MCF 10A (cell line): Measurements from ENCODE around the gene ADGRG3. TPM values are rescaled to one million over a fixed set of nuclear protein-coding genes. Genes with fewer than 3 reads are reported as not detected.

Experiments
- BruUV-seq: library from RNA; stranded (reverse); fragments of 400-500 nt; replicated peaks from 2 replicates; lab custom pipeline; 2021; lab: Mats Ljungman, UMichigan
- CTCF ChIA-PET: fragments of 300-600 bp; sonication (Branson Sonifier 250); formaldehyde crosslinking; extraction: SDS; loops from one replicate; lab custom pipeline; 2021; ENCODE audit warnings: antibody characterized with exemption, inconsistent platforms; lab: Yijun Ruan, JAX
- POLR2A ChIA-PET: fragments of 300-600, 350-650 bp; sonication (Branson Sonifier 250); formaldehyde crosslinking; extraction: SDS; loops from one replicate; lab custom pipeline; 2020; ENCODE audit warnings: antibody characterized with exemption, inconsistent platforms; lab: Yijun Ruan, JAX
- DNase-seq: peaks from one replicate; pipeline ENCODE4 v3.0.0-alpha.2; 2018; ENCODE audit not compliant: unreplicated experiment
- H3K27ac Mint-ChIP-seq: one replicate; pipeline ENCODE4 v1.8.0; 2022; ENCODE audit warnings: mild to moderate bottlenecking, low read depth, mixed read lengths; ENCODE audit not compliant: unreplicated experiment
- H3K27me3 Mint-ChIP-seq: one replicate; pipeline ENCODE4 v1.8.0; 2022; ENCODE audit warnings: mixed read lengths; ENCODE audit not compliant: insufficient read depth, unreplicated experiment
- H3K36me3 Mint-ChIP-seq: one replicate; pipeline ENCODE4 v1.8.0; 2022; ENCODE audit warnings: mild to moderate bottlenecking, moderate library complexity, mixed read lengths; ENCODE audit not compliant: insufficient read depth, unreplicated experiment
- H3K4me1 Mint-ChIP-seq: one replicate; pipeline ENCODE4 v1.8.0; 2022; ENCODE audit warnings: mixed read lengths; ENCODE audit not compliant: insufficient read depth, unreplicated experiment
- H3K4me3 Mint-ChIP-seq: one replicate; pipeline ENCODE4 v1.8.0; 2022; ENCODE audit warnings: mild to moderate bottlenecking, moderate library complexity, mixed read lengths; ENCODE audit not compliant: unreplicated experiment
- H3K9me3 Mint-ChIP-seq: one replicate; pipeline ENCODE4 v1.8.0; 2022; ENCODE audit warnings: mixed read lengths; ENCODE audit not compliant: unreplicated experiment
- CTCF ChIP-seq: fragments of 200-600 bp; IDR thresholded peaks from one replicate; pipeline ENCODE4 v1.8.0; 2022; ENCODE audit warnings: antibody characterized with exemption, mild to moderate bottlenecking; ENCODE audit not compliant: unreplicated experiment
- intact Hi-C: fragments of 100-400 bp; cut with micrococcal nuclease; formaldehyde crosslinking; loops from 2 replicates; pipeline ENCODE4 v1.14.1; 2022
- total RNA-seq: library from RNA; stranded (reverse); gene quantifications from 2 replicates; pipeline ENCODE4 v1.2.3, GENCODE V29; 2022

Gene ADGRG3
- total RNA-seq, 1 experiment from 2014 or later, result not detected

- intact Hi-C loops, result no loop called here
- ChIA-PET CTCF (interaction anchor here (0.7 to 5.9 kb wide), 6 partner anchors 11 to 806 kb away, joined by 3 to 33 read pairs (median 4); no protein-coding TSS in a partner anchor), POLR2A (interaction anchor here (0.7 to 1.0 kb wide), 2 partner anchors 11 to 436 kb away, joined by 3 to 5 read pairs; no protein-coding TSS in a partner anchor)
- H3K9me3 Mint-ChIP-seq, result no peaks in the 10 kb centered on the region
- no peak overlapping the region for H3K4me3 Mint-ChIP-seq
- TF ChIP-seq CTCF, result no peak
- peak; percentile 93 for DNase-seq
- BruUV-seq, result no TSS peak
- no peaks in the 10 kb centered on the region for H3K27me3 Mint-ChIP-seq
- H3K4me1 Mint-ChIP-seq, result peaks cover 60% of the 10 kb centered on the region
- peak overlapping the region; percentile 35 for H3K27ac Mint-ChIP-seq
- peaks cover under 1% of the 10 kb centered on the region for H3K36me3 Mint-ChIP-seq
These were observed 44.7 kb upstream of the ADGRG3 start for GRCh38 chr16:57623251-57624043.

- peak; percentile 57 for DNase-seq
- BruUV-seq, result no TSS peak
- Mint-ChIP-seq H3K9me3 (no peaks in the 10 kb centered on the region), H3K4me1 (peaks cover 60% of the 10 kb centered on the region), H3K36me3 (peaks cover 7% of the 10 kb centered on the region), H3K27me3 (no peaks in the 10 kb centered on the region), H3K4me3 (no peak overlapping the region), H3K27ac (no peak overlapping the region)
- intact Hi-C loops, result no loop called here
- no peak for TF ChIP-seq CTCF
- ChIA-PET CTCF (interaction anchor here (0.7 to 5.9 kb wide), 5 partner anchors 14 to 807 kb away, joined by 3 to 33 read pairs (median 5); no protein-coding TSS in a partner anchor), POLR2A (interaction anchor here (1.0 kb wide), 1 partner anchor 11 kb away, joined by 5 read pairs; no protein-coding TSS in a partner anchor)
These were observed 43.9 kb upstream of the ADGRG3 start for GRCh38 chr16:57624044-57624688.

- Mint-ChIP-seq H3K27ac (peak overlapping the region; percentile 35), H3K36me3 (peaks cover 7% of the 10 kb centered on the region), H3K4me1 (peaks cover 52% of the 10 kb centered on the region), H3K4me3 (no peak overlapping the region), H3K9me3 (no peaks in the 10 kb centered on the region), H3K27me3 (no peaks in the 10 kb centered on the region)
- POLR2A ChIA-PET, result interaction anchor here (0.6 kb wide), 1 partner anchor 8 kb away, joined by 3 read pairs; no protein-coding TSS in a partner anchor
- CTCF ChIA-PET, result interaction anchor here (0.7 to 5.9 kb wide), 3 partner anchors 24 to 107 kb away, joined by 3 to 33 read pairs (median 8); no protein-coding TSS in a partner anchor
- intact Hi-C loops, result no loop called here
- no peak for TF ChIP-seq CTCF
- no peak for DNase-seq
- BruUV-seq, result no TSS peak
These were observed 43.2 kb upstream of the ADGRG3 start for GRCh38 chr16:57624806-57625500.
